Fibroblast of the conjunctiva (primary cell): Measurements from ENCODE around the gene REXO2.

Experiments used
- DNase-seq: peaks from one replicate; pipeline ENCODE4 v3.0.0-alpha.2; 2010; ENCODE audit warnings: low read depth

Gene REXO2

GRCh38 chr11:114439229-114440120 lies at the start of gene REXO2:
Gene REXO2 (plus strand): TSS chr11:114439467. CDS start chr11:114439529, 62 bp downstream.
- DNase-seq, result peak; percentile 94

- DNase-seq, result no peak
Measured at GRCh38 chr11:114392735-114393667, 46.3 kb upstream of the REXO2 start.

GRCh38 chr11:114395736-114396135 lies 43.5 kb upstream of the REXO2 start:
- no peak for DNase-seq

- DNase-seq, result no peak
Measured at GRCh38 chr11:114396916-114397315, 42.4 kb upstream of the REXO2 start.

GRCh38 chr11:114397349-114397982 lies 41.8 kb upstream of the REXO2 start:
- DNase-seq, result no peak

GRCh38 chr11:114398303-114398920 lies 40.9 kb upstream of the REXO2 start:
- no peak for DNase-seq

- DNase-seq, result no peak
Measured at GRCh38 chr11:114399490-114400215, 39.6 kb upstream of the REXO2 start.

GRCh38 chr11:114400216-114400914 lies 38.9 kb upstream of the REXO2 start, which contains the start of the genes C11orf71 and RBM7:
Gene C11orf71 (minus strand): TSS chr11:114400511. CDS start chr11:114400331, 180 bp downstream.
Gene RBM7 (plus strand): TSS chr11:114400666. CDS start chr11:114400672, 6 bp downstream.
- DNase-seq, result peak; percentile 98

GRCh38 chr11:114400915-114401223 lies 38.4 kb upstream of the REXO2 start:
- no peak for DNase-seq

GRCh38 chr11:114401311-114401710 lies 38.0 kb upstream of the REXO2 start:
- DNase-seq, result no peak

- no peak for DNase-seq
Measured at GRCh38 chr11:114412946-114413345, 26.3 kb upstream of the REXO2 start.

- DNase-seq, result no peak
Measured at GRCh38 chr11:114413958-114414357, 25.3 kb upstream of the REXO2 start.

- DNase-seq, result no peak
Measured at GRCh38 chr11:114416441-114416961, 22.8 kb upstream of the REXO2 start.

GRCh38 chr11:114426280-114426679 lies 13.0 kb upstream of the REXO2 start:
- DNase-seq, result no peak

GRCh38 chr11:114430290-114430689 lies 9.0 kb upstream of the REXO2 start:
- DNase-seq, result no peak

GRCh38 chr11:114432893-114433292 lies 6.4 kb upstream of the REXO2 start:
- no peak for DNase-seq

- no peak for DNase-seq
Measured at GRCh38 chr11:114433376-114433775, 5.9 kb upstream of the REXO2 start.

- no peak for DNase-seq
Measured at GRCh38 chr11:114438303-114438702, 964 bp upstream of the REXO2 start.

- DNase-seq, result no peak
Measured at GRCh38 chr11:114440121-114440860, 1.0 kb downstream of the REXO2 start.
